GM18526 (cell line): Measurements from ENCODE around the gene NCR2.

Experiments
- POLR2A ChIP-seq: IDR thresholded peaks from 3 replicates; pipeline ENCODE4 v1.6.1; 2011; ENCODE audit not compliant: insufficient read length; ENCODE audit errors: extremely low read depth

The NCR2 gene

DNA sequence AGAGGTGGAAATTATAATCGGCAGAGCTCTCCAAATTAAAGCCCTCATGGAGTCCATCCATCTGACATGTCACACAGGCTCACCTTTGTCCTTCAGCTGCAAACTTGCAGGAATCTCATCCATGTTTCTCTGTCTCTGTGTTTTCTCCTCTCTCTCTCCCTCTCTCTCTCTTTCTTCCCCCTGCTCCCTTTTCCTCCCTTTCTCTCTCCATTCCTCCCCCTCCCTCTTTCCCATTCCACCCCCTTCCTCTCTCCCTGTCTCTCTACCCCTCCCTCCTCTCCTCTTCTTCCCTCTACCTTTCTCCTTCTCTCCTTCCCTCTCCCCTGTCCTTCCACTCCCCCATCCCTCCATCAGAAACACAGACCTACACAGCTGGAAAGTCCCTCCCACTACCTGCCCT lies 6.8 kb downstream of the NCR2 start:
- no peak for TF ChIP-seq POLR2A

DNA sequence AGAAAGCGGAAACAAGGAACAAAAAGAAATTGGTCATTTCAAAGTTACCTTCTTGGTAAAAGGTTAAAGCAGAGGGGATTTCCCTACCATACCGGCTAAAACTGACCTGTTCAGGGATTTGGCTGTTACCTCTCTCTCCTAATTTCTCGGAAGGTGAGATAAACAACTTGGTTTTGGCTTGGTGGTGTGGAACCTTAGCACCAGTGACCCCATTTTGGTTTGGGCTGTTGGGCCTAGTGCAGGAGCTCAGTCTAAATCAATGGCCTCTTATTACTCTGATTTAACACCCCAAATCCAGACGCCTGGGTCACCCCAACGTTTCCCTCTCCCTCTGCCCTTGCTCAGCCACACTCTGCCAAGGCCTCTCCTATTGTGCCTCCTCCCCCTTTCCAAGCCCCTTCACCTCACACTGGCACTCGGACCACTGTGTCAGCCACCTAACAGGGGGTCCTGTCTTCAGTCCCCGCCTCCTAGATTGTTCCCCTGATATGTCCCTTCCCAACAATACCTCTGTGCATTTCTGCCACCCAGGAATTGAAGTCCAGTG lies 8.3 kb downstream of the NCR2 start:
- no peak for TF ChIP-seq POLR2A

DNA sequence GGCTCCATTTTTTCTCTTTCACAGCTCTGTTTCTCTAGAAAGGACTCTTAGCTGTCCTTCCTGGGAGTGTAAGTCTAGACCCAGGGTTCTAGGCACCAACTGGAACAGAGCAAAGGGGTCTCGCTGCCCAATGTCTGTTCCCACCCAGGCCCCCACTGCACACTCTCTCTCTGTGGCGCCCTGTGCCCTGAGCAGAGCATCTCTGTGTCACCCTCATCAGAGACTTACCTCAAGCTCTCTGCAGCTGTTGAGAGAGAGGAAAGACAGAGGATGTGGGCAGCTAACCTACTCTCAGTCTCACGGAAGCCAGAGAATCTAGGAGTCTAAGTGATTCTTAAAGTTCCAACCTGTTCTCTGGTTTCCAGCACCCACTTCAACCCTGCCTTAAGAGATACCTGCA lies 9.5 kb downstream of the NCR2 start:
- no peak for TF ChIP-seq POLR2A

DNA sequence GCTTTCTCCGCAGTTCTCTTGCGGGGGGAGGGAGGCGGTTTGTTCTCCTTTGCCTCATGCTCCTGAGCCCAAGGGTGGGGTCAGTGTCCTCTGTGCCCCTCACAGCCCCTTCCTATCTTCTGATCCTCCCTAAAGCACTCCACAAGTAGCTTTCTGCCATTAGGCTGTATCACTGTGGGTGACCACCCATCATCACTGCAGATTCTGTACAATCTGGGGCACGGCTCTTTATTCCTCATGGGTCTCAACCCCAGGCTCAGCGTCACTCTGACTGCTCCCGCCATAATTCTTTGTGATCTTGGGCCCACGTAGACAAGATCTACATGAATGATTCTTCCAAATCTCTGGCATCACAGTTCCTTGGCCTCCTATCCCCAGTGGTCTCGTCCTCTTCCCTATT lies 10.5 kb downstream of the NCR2 start:
- no peak for TF ChIP-seq POLR2A

DNA sequence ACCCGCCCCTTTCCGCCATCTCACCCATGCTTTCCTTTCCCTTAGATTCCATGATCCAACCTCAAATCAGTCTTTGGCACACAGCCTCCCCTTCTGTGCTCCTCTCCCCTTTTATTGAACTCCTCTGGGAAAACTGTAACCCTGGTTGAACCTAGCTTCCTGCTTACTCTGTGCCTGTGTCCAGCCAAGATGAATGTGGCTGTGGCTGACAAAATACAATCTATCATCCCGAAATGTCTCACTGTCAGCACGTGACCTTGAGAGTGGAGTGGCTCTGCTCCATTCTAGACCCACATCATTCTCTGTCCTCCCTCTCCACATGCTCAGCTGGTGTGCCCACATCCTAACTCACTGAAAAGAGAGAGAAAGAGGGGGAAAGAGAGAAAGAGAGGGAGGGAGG lies 11.0 kb downstream of the NCR2 start:
- TF ChIP-seq POLR2A: no peak

DNA sequence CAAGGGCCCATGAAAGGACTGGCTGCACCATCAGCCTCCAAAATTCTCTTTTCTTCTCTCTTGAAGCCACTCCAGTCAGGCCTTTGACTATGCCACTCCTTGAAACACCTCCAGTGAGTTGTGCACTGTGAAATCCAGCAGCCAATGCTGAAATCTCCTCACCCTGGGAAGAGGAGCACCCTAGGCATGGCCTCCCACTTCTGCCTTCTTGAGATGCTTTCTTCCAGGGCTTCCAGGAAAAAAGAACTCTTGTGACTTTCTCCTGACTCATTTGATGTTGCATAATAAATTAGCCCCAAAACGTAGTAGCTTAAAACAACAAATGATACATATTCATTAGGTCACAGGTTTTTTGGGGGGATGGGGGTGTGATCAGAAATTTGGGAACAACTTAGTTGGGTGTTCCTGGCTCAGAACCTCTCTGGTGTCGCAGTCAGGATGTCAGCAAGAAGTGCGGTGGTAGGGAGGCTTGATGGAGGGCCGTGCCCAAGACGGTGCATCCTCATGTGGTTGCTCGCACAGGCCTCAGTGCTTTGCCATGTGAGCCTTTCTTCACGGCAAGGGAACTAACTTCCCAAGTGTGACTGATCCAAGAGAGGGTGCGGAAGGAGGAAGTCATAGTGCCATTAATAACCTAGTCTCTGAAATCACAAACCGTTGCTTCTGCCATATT lies 12.1 kb downstream of the NCR2 start:
- no peak for TF ChIP-seq POLR2A

DNA sequence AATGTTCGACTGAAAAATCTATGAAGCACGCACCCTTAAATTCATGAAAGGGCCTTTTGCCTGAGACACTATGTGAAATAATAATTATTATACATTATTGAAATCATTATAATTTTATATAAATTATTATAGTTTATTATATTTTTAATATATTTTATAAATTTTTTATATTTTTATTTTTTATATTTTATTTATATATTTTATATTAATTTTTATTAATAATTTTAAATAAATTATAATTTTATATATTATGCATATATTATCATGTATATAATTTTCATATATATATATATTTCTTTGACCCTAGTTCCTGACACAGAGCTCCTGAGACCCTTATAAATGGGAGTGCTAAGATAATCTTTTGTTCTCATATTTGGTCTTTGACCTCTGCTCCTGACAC lies 13.5 kb downstream of the NCR2 start:
- TF ChIP-seq POLR2A: no peak

DNA sequence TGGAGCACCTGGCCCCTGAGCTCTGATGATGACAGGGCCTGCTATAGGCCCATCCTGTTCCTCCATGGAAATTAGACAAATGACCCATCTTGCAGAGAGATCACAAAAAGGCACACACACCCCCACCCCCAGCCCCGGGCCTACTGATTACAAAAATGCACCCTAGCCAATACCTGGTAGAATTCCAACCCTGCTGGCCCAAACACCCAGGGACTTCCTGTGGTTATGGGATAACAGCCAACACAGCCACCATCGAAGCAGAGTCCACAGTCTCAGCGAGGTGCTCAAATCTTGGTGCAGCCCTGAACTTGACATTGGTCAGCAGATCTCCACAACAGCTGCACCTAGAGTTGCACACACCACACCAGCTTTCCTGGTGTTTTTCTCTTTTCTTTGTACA lies 17.0 kb downstream of the NCR2 start:
- no peak for TF ChIP-seq POLR2A

DNA sequence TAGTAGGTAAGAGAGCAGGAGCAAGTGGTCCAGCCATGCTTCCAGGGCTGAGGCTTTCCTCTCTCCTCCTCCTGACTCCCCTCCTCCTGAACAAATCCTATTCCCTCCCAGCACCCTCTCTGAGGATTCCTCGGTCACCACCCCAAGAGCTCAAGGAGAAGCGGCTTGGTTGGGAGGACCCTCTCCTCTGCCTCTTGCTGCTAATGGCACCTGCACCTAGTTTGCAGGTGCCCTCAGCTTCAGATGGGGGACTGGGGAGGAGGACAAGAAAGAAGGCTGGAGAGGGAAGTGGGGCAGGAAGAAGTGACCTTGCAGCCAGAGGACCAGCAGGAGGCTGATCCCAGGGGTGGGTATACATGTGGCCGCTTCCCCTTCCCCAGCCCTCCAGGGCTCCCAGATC lies 17.5 kb downstream of the NCR2 start:
- TF ChIP-seq POLR2A: no peak

DNA sequence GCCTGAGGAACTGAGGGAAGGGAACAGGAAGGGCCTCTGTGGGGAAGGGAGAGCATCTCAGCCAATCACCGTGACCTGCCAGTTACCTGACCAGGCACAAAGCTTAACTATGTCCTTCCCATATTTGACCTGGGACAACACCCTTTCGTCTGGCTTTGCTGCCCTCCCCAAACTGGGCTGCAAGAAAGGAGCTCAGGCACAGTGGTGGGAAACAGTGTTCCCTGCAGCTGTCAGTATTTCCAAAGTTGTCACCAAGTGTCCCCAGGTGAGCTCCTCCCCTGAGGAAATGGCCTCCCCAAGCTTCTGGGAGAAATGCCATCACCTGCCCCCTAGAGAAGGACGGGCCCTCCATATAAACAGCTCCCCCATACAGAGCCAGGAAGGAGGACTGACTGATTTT lies 17.9 kb downstream of the NCR2 start:
- TF ChIP-seq POLR2A: no peak

DNA sequence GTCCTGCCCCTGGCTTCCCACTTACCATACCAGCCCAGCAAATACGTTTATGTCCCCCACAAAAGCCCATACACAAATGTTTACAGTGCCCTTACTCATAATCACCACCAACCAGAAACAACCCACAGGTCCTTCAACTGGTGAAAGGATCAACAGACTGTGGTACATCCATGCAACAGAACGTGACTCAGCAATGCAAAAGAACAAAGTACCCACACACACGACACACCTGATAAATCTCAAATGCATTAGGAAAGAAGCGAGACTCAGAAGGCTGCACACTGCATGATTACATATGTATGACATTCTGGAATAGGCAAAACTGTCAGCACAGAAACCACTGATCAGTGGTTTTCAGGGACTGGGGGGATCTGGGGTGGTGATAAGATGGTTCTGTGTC lies 20.5 kb downstream of the NCR2 start:
- no peak for TF ChIP-seq POLR2A

DNA sequence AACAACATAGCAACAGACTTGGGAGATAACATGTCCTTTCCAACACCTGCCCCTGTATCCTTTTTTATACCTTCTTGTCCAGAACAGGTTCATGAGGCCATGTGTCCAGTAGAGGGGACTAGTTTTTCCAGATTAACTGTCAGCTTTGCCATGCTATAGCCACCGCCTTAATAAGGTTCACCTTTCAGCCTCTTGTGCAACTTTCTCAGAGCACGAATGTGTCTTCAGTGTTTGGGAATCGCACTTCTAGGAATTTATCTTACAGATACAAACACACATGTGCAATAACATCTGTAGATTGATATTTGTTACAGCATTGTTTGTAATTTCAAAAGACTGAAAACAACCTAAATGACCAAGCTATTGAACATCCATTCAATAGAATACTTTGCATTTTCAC lies 21.4 kb downstream of the NCR2 start:
- TF ChIP-seq POLR2A: no peak

DNA sequence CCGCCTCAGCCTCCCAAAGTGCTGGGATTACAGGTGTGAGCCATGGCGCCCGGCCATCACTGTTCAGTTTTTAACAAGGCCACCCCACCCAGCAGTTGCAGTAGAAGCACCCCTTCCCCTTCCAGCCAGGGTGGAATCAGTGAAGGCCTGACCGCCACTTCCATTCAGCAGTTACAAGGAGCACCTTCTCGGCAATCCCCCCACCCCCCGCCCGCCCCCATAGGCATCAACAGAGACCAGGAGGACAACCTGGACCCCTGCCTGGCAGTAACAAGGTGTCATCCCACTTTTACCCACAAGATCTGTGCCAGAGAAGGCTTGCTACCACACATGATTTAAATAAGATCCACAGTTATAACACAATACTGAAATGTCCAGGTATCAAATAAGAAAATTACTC lies 23.1 kb downstream of the NCR2 start:
- TF ChIP-seq POLR2A: no peak

DNA sequence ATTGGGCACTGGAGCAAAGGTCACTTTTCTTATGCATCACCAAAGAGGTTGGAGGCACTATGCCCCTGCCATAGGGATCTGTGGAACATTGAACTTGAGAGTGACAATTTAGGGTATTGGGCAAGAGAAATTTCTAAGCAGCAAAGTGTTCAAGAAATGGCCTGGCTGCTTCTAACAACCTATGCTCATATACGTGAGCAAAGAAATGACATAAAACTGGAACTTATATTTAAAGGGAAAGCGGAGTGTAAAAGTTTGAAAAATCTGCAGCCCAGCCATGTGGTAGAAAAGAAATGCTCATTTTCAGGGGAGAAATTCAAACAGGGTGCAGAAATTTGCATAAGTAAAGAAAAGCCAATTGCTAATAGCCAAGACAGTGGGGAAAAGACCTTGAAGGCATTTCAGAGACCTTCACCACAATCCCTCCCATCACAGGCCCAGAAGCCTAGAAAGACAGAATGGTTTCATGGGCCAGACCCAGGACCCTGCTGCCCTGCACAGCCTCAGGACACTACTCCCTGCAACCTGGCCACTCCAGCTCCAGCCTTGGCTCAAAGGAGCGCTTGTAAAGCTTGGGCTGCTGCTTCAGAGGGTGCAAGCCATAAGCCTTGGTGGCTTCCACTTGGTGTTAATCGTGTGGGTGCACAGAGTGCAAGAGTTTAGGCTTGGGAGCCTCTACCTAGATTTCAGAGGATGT lies 24.4 kb downstream of the NCR2 start:
- no peak for TF ChIP-seq POLR2A

DNA sequence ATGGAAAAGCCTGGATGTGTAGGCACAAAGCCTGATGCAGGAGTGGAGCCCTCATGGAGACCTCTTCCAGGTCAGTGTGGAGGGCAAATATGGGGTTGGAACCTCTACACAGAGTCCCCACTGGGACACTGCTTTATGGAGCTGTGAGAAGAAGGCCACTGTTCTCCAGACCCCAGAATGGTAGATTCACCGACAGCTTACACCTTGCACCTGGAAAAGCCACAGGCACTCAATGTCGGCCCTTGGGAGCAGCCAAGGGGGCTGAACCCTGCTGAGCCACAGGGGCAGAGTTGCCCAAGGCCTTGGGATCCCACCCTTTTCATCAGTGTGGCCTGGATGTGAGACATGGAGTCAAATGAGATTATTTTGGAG lies 24.9 kb downstream of the NCR2 start:
- no peak for TF ChIP-seq POLR2A

DNA sequence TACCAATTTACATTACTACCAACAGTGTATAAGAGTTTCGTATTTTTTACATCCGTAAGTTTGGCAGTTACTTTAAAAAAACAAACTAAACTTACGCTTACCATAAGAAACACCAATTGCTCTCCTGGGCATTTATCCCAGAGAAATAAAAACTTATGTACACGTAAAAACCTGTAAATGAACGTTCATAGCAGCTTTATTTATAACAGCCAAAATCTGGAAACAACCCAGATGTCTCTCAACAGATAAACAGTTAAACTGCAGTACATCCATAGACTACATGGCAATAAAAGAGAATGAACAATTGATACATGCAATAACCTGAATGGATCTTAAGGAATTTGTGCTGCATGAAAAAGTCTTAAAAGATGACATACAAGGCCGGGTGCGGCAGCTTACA lies 30.7 kb downstream of the NCR2 start:
- TF ChIP-seq POLR2A: no peak

DNA sequence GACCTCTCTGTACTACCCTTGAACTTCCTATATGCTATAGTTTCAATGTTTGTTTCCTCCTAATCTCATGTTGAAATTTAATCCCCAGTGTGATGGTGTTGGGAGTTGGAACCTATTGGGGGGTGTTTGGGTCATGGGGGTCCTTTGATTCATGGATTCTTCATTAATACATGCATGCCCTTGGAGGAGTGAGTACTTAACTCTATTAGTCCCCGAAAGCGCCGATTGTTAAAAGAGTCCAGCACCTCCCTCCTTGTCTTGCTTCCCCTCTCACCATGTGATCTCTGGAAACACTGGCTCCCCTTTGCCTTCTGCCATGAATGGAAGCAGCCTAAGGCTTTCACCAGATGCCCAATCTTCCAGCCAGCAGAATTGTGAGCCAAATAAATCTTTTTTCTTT lies 31.7 kb downstream of the NCR2 start:
- no peak for TF ChIP-seq POLR2A

DNA sequence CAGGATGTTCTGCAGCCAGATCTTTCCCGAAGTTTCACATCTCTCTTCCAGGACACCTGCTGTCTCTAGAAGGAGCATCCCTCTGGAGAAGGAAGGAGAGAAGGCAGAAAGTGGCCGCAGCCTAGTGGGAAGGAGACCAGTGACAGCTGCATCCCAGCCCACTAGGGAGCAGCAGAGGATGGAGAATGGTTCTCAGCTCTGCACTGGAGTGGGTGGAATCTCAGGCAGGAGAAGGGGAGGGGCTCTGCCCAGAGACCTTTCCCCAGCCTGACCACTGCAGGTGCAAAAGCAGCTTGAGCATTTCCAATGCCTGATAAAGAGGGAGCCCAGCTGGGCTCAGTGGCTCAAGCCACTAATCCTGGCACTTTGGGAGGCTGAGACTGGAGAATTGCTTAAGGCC lies 32.3 kb downstream of the NCR2 start:
- no peak for TF ChIP-seq POLR2A
